Activated T-cell treated with anti-CD3 and anti-CD28 coated beads for 1 hour (primary cell): ENCODE results near the gene SLC26A5.
"Not testable (repeated sequence)": the region's sequence is repeated elsewhere in the genome, so short reads cannot be mapped to it uniquely, and the experiment has no call there.

ENCODE experiments used
- DNase-seq: peaks from one replicate; pipeline ENCODE4 v3.0.0-alpha.2; 2020; ENCODE audit warnings: low read depth

The SLC26A5 gene

GRCh38 chr7:103446049-103446520 lies at the start of gene SLC26A5:
TSS of gene SLC26A5 (minus strand) at chr7:103446207. CDS start at chr7:103421514, 24,693 bp downstream.
- no peak for DNase-seq

GRCh38 chr7:103487419-103487818 lies 41.4 kb upstream of the SLC26A5 start:
- no peak for DNase-seq

GRCh38 chr7:103486873-103487272 lies 40.9 kb upstream of the SLC26A5 start:
- not testable (repeated sequence) for DNase-seq

GRCh38 chr7:103480771-103481170 lies 34.8 kb upstream of the SLC26A5 start:
- no peak for DNase-seq

- no peak for DNase-seq
Measured at GRCh38 chr7:103474956-103475355, 28.9 kb upstream of the SLC26A5 start.

GRCh38 chr7:103469095-103469948 lies 23.3 kb upstream of the SLC26A5 start:
- DNase-seq: no peak

- DNase-seq: no peak
Measured at GRCh38 chr7:103466814-103467213, 20.8 kb upstream of the SLC26A5 start.

- DNase-seq: no peak
Measured at GRCh38 chr7:103462358-103462757, 16.4 kb upstream of the SLC26A5 start.

GRCh38 chr7:103447073-103447960 lies 1.3 kb upstream of the SLC26A5 start:
- no peak for DNase-seq

GRCh38 chr7:103445228-103446048 lies 569 bp downstream of the SLC26A5 start:
- no peak for DNase-seq

- DNase-seq: no peak
Measured at GRCh38 chr7:103439661-103440060, 6.3 kb downstream of the SLC26A5 start.

- no peak for DNase-seq
Measured at GRCh38 chr7:103437623-103438022, 8.4 kb downstream of the SLC26A5 start.

GRCh38 chr7:103432712-103433111 lies 13.3 kb downstream of the SLC26A5 start:
- DNase-seq: no peak

- no peak for DNase-seq
Measured at GRCh38 chr7:103425177-103425576, 20.8 kb downstream of the SLC26A5 start.

- no peak for DNase-seq
Measured at GRCh38 chr7:103423467-103424179, 22.4 kb downstream of the SLC26A5 start.

GRCh38 chr7:103420857-103421384 lies 25.1 kb downstream of the SLC26A5 start:
- DNase-seq: no peak

- no peak for DNase-seq
Measured at GRCh38 chr7:103418241-103418640, 27.8 kb downstream of the SLC26A5 start.

- DNase-seq: no peak
Measured at GRCh38 chr7:103413407-103413806, 32.6 kb downstream of the SLC26A5 start.

GRCh38 chr7:103412151-103412550 lies 33.9 kb downstream of the SLC26A5 start:
- DNase-seq: no peak

GRCh38 chr7:103405789-103406613 lies 40.0 kb downstream of the SLC26A5 start:
- not testable (repeated sequence) for DNase-seq
